Brain microvascular endothelial cell (primary cell): ENCODE data around the gene TJP1.

Experiments used
- DNase-seq: peaks from one replicate; pipeline ENCODE4 v3.0.0-alpha.2; 2020
- H3K27ac ChIP-seq: fragments of 250-450 bp; sonication (Bioruptor Pico); 2 replicates; pipeline ENCODE4 v1.5.1; 2020; ENCODE audit warnings: mild to moderate bottlenecking, moderate library complexity
- H3K27me3 ChIP-seq: fragments of 250-450 bp; sonication (Bioruptor Pico); replicated peaks from 2 replicates; pipeline ENCODE4 v1.5.1; 2020; ENCODE audit warnings: mild to moderate bottlenecking
- H3K36me3 ChIP-seq: fragments of 250-450 bp; sonication (Bioruptor Pico); replicated peaks from 2 replicates; pipeline ENCODE4 v1.5.1; 2020; ENCODE audit warnings: mild to moderate bottlenecking
- H3K4me3 ChIP-seq: 2 replicates; pipeline ENCODE4 v1.5.1; 2011; ENCODE audit warnings: low read depth, mild to moderate bottlenecking, control low read depth, low read length, moderate library complexity
- in situ Hi-C: cut with HindIII; loops from 2 replicates; pipeline ENCODE4 v1.10.0; 2017; ENCODE audit warnings: low sequenced_read_pairs, low pct_ligation_motif_present
- TF ChIP-seq, protein P1 (sequence below): IDR thresholded peaks from 2 replicates; pipeline ENCODE4 v1.5.1; 2011; ENCODE audit warnings: low read depth, mild to moderate bottlenecking, moderate library complexity, low read length, control low read depth, inconsistent platforms; ENCODE audit errors: missing control alignments

TJP1 gene

DNA sequence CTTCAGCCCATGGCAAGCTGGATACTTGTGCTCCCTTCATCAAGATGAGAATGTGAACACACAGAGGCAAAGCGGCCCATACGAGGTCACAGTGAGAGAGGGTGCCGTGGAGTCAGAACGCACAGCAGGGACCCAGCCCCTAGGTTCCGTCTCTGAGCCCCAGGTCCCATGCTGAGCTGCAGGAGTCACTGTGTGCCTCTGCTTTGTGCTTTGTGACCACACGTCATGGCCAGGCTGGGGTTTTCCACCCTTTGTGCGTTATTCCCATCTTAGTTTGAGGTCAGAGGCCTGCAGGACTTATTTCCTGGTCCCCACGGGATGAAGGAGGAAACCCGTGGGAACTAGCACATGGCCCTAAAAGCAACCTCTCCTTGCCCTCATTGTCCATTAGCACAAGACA is 140.3 kb downstream of the TJP1 start:
- in situ Hi-C loops: no loop called here
- TF ChIP-seq, protein P1, sequence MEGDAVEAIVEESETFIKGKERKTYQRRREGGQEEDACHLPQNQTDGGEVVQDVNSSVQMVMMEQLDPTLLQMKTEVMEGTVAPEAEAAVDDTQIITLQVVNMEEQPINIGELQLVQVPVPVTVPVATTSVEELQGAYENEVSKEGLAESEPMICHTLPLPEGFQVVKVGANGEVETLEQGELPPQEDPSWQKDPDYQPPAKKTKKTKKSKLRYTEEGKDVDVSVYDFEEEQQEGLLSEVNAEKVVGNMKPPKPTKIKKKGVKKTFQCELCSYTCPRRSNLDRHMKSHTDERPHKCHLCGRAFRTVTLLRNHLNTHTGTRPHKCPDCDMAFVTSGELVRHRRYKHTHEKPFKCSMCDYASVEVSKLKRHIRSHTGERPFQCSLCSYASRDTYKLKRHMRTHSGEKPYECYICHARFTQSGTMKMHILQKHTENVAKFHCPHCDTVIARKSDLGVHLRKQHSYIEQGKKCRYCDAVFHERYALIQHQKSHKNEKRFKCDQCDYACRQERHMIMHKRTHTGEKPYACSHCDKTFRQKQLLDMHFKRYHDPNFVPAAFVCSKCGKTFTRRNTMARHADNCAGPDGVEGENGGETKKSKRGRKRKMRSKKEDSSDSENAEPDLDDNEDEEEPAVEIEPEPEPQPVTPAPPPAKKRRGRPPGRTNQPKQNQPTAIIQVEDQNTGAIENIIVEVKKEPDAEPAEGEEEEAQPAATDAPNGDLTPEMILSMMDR: no peak
- H3K27ac ChIP-seq: no peak overlapping the region
- H3K4me3 ChIP-seq: no peak overlapping the region
- no peaks in the 10 kb centered on the region for H3K36me3 ChIP-seq
- no peaks in the 10 kb centered on the region for H3K27me3 ChIP-seq
- DNase-seq: no peak

DNA sequence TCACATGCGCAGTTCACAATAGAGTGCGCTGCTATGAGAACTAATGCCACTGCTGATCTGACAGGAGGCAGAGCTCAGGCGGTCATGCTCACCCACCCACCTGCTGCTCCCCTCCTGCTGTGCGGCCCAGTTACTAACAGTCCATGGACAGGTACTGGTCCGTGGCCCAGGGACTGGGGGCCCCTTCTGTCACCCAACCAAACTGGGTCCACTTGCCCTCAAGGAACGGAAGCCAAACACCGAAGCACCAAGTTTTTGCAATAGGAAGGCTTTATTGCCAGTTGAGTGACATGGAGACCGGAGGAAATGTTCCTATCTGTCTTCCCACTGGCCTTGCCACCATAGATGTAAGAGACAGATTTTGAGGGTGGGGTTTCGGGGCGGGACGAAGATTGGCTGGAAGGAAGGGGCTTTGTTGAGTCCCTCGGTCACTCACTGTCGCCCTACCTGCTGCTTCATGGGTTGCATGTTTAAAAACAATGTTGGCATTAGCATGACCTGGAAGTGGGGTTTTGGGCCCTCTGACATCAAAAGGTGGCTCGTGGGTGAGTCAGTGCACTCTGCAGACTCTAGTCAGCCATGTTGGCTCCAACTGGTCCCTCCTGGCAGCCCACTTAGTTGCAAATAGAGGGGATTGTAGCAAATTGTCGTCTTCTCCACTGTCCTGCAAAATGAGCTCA is 141.0 kb downstream of the TJP1 start:
- H3K4me3 ChIP-seq: no peak overlapping the region
- in situ Hi-C loops: no loop called here
- H3K27ac ChIP-seq: no peak overlapping the region
- H3K36me3 ChIP-seq: no peaks in the 10 kb centered on the region
- TF ChIP-seq, protein P1: no peak
- no peak for DNase-seq
- H3K27me3 ChIP-seq: no peaks in the 10 kb centered on the region

DNA sequence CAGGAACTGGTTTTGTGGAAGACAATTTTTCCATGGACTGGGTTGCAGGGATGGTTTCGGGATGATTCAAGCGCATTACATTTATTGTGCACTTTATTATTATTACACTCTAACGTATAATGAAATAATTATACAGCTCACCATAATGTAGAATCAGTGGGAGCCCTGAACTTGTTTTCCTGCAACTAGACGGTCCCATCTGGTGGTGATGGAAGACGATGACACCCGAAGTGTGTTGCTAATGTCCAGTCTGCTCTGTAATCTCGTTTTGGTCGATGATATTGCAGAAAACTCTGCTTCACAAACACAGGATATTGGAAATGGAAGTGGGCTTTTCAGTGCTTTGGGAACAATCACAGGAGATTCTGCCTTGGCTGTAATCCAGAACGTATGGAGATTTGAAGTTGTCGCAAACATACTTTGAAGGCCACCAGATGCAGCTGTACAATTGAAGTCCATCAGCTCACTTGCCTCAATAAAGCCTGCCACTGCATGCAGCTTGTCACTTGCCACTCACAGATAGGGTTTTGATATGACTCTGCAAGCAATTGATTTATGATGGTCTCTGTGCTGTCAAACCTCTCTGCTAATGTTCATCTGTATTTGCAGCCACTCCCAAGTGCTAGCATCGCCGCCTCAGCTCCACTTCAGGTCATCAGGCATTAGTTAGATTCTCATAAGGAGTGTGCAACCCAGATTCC is 141.7 kb downstream of the TJP1 start:
- no peak overlapping the region for H3K27ac ChIP-seq
- H3K27me3 ChIP-seq: no peaks in the 10 kb centered on the region
- TF ChIP-seq, protein P1: no peak
- no peak overlapping the region for H3K4me3 ChIP-seq
- in situ Hi-C loops: no loop called here
- no peak for DNase-seq
- H3K36me3 ChIP-seq: no peaks in the 10 kb centered on the region

DNA sequence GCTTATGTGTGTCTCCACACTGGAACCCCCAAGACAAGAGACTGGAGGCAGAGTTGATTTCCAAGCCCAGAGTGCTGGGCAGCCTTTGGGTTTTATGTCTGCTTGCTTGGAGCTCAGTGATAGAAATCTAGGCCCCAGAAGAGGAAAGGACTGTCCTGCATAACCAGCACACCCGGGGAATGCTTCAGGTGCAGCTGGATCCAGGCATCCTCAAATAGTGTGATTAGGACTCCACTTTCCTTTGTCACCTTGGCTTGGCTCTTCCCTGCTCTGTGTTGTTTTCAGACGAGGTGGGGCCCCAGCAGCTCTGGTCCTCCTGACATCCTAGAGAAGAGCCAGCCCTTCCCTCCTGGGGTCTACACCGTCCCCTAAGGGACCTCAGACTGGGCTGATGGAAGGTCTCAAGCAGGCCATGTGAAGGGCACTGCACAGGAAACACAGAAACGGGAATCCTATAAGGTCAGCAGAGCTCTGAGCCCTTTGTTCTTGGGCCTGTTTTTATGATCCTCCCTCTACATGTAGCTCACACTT is 143.7 kb downstream of the TJP1 start:
- DNase-seq: no peak
- Histone ChIP-seq H3K36me3 (no peaks in the 10 kb centered on the region), H3K27me3 (no peaks in the 10 kb centered on the region), H3K4me3 (no peak overlapping the region), H3K27ac (no peak overlapping the region)
- in situ Hi-C loops: no loop called here
- TF ChIP-seq, protein P1: no peak

DNA sequence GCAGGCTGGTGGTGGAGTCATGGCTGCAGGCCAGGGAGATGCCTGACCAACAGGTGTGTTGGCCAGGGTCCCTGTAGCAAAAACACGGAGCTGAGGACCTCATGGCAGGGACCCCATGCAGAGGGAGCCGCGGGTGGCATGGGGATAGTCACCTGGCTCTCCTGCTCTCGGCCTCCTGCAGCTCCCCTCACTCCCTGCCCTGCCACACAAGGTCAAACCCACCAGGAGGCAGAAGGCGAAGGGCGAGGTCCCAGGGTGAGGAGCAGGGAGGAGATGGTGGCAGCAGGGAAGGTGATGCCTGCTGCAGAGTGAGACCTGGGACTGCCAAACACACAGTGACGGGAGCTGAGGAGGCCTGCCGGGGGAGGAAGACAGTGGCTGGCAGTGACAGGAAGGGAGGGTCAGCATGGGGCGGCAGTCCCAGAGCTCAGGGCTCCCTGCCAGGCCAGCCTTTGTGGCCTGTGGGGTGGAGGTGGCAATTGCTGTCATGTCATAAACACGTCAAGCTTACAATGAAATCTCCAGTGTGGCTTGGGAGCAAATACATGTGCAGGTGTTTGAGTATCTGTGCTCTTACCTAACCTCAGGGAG is 144.3 kb downstream of the TJP1 start:
- H3K27me3 ChIP-seq: no peaks in the 10 kb centered on the region
- in situ Hi-C loops: no loop called here
- TF ChIP-seq, protein P1: no peak
- DNase-seq: no peak
- H3K27ac ChIP-seq: no peak overlapping the region
- no peaks in the 10 kb centered on the region for H3K36me3 ChIP-seq
- H3K4me3 ChIP-seq: no peak overlapping the region
